Measurements from ENCODE around the gene NOXO1.
"Not testable (repeated sequence)": the region's sequence is repeated elsewhere in the genome, so short reads cannot be mapped to it uniquely, and the experiment has no call there.

NOXO1 gene, protein sequence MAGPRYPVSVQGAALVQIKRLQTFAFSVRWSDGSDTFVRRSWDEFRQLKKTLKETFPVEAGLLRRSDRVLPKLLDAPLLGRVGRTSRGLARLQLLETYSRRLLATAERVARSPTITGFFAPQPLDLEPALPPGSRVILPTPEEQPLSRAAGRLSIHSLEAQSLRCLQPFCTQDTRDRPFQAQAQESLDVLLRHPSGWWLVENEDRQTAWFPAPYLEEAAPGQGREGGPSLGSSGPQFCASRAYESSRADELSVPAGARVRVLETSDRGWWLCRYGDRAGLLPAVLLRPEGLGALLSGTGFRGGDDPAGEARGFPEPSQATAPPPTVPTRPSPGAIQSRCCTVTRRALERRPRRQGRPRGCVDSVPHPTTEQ

DNA sequence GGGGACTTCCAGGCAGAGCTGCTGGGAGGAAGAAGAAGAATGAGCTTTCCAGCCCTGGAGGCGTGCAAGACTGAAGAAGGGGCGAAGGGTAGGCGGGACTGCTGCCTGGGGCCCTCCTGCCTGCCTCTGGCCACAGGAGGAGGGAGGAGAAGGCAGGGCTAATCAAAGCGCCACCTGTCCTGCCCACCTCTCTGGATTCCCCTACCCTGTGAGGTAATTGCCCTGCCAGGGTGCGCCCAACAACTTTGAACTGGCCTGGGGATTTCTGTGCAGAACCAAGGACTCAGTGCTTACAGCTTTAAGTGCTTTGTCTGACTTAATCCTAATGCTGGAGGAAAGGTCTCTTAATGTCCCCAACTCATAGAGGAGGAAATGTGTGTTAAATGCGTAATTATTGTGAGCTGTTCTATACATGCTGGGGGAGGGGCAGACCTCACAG lies at the start of gene NOXO1:
NOXO1 (minus strand) TSS at position 72 of the 439 bp plus-strand sequence. CDS start 290 bp downstream, outside the sequence.
- DNase-seq = no peak

DNA sequence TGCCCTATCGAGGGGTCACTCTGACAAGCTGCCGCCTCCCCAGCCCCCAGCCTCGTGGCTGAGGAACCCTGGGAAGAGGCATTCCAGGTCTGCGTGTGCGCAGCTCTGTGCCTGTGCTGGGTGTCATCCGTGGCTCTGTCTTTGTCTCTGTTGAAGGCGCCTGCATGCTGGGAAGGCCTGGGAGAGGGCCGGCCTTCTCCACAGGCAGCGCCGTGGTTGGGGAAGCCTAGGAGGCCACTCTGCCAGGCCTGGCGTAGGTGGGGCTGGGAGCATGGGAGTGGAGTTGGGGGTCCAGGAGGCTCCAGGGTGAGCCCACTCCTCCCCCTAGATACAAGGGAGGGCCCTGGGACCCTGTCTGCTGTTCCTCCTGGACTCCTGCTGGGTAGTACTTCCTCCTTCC lies 48.8 kb upstream of the NOXO1 start:
- no peak for DNase-seq

DNA sequence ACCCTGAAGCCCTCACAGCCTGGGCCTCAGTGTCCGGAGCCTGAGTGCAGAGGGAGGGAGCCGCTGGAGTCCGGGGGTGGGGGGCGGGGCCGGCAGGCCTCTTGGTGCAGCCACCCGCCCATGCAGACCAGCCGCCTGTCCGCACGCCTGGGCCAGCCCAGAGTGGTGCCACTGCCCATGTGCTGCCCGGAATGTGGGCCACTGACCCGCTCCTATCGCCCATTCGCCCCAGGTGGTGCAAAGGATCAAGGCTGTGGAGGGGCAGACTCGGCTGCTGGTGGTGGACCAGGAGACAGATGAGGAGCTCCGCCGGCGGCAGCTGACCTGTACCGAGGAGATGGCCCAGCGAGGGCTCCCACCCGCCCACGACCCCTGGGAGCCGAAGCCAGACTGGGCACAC lies 48.1 kb upstream of the NOXO1 start:
- no peak for DNase-seq

DNA sequence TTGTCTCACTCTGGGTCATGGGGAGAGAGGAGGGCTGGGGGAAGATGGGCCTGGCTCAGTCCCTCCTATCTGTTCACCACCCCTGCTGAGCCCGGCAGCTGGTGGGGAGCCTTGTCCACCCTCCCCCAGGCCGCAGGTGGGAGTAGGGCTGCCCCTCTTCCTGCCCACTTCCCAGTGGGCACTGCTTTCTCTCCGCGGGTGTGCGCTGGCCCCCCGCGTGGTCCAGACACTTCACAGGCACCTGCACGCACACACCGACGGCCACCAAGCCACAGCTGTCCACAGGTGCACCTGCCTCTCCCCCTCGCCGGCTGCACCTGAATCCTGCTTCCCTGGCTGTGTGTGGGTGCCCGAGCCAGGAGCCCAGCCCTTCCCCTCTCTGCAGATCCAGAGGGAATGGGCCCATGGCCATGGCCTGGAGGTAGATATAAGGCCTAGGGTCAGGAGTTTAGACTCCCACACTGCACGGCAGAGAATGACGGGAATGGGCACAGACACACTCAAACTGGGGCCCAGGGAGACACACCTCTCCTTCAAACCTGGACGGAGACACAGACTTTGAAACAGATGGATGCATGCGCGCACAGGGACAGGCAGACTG lies 47.5 kb upstream of the NOXO1 start:
- DNase-seq = no peak

DNA sequence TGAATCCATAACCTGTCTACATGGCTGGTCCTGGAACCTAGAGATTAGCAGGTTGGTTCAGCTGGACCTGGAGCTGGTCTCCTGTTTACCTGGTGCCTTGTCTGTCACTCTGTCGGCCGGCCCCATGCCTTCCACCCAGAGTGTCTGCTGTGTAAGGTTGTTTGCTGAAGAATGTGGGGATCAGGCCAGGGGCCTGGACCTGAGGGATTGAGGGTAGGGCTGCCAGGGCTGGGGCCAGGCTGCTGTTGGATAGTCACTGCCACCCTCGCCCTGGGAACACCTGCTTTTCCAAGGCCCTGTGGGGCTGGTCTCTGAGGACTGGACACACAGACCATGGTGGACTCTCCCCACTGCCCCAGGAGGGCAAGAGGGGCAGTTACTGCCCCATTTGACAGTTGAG lies 46.9 kb upstream of the NOXO1 start:
- DNase-seq = no peak

DNA sequence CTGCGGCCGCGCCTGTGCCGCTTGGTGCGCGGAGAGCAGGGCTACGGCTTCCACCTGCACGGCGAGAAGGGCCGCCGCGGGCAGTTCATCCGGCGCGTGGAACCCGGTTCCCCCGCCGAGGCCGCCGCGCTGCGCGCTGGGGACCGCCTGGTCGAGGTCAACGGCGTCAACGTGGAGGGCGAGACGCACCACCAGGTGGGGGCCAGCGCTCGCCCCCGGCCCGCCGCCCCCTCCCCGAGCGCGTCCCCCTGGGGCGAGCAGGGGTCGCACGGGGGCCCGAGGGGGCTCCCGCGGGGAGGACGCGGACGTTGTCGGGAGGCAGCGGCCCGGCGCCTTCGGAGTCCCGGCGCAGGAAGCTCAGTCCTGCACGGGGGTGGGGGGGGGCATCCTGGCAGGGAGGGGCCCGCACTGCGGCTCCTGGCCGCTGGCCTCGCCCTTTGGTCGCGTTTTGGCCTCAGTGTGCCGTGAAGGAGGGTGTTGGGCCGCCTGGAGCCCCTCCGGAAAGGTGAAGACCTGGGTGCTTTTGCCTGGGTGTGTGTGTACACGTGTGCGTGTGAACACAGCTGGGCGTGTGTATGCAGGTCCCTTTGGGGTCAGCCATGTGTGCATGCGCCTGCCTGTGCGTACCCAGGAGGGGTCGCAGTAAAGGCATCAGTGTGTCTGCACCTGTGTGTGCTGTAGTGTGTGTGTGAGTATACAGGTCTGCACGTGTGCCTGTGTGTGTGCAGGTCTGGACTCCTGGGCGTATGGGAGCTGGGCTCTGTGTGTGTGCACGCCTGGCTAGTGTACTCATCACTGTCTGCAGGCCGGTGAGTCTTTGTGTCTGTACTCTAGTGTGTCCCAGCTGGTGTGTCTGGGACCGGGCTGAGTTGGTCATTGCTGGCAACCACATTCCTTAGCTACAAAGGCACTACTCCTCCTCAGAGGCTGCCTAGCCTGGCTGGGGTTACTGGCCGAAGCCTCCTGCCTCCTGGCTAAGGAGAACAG lies 46.0 kb upstream of the NOXO1 start:
- DNase-seq = no peak

DNA sequence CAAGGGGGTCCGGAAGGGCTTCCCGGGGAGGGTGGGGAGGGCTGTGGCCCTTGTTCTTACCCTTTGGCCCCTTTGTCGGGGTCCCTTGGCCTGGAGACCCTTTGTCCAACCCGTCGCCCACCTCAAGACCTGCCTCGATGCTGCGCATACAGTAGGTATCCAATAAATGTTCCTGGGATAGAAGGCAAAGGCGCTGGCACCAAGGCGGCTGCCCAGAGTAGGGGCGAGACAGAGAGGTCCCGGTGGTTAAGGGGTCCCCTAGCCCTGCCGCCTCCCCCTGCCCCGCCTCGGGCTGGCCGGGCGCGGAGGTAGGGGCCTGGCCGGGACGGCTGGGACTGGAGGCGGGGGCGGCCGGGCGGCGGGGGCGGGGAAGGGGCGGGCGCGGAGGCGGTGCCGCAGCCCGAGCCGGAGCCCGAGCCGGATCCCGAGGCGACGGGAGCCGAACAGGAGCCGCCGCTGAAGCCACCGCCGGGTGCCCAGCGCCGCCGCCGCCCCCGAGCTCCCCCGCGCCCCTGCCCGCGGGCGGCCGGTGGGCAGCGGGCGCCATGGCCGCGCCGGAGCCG lies 45.3 kb upstream of the NOXO1 start, which contains the start of gene NHERF2:
NHERF2 (plus strand) TSS at position 442 of the 563 bp plus-strand sequence; CDS start at position 546, 104 bp downstream.
- DNase-seq = no peak

DNA sequence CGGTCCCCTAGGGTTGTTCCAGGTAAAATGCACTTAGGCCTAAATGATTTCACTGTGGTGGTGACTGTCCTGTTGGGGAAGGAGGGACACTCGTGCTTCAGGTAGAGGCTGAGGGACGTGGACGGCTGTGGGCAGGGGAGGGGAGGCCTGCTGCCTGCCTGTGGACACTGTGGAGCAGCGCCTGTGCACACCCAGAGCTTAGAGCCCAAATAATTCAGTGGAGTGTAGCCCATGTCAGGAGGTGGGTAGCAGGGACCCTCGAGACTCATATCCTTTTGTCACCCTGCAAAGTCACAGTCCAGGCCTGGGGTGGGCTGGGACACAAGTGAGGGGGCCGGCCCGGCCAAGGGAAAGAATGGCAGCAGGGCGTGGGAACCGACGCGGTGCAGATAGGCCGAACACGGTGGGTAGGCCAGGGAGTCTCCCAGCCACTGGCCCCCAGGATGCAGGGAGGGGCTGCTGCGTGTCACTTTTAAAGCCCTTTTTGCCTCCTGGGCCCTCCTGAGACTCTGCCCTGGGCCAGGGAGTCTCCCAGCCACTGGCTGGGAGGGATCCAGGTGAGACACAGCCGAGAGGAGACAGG lies 44.7 kb upstream of the NOXO1 start:
- DNase-seq = no peak

DNA sequence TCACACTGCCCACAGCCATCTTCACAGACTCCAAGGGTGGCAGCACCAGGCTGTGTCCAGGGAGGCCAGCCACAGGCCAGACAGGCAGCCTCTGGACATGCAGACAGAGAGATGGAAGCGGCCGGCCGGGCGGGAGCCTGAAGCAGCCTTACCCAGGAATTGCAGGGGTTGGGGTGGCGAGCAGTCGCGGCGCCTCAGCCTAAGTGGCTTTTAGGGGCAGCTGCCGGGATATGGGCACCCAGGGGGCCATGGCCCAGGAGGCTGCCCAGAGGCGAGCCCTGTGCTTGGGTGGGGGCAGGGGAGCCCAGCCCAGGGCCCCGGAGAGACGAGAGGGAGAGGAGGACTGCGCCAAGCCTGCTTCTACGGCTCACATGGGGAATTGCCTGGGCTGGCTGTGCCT lies 44.0 kb upstream of the NOXO1 start:
- no peak for DNase-seq

DNA sequence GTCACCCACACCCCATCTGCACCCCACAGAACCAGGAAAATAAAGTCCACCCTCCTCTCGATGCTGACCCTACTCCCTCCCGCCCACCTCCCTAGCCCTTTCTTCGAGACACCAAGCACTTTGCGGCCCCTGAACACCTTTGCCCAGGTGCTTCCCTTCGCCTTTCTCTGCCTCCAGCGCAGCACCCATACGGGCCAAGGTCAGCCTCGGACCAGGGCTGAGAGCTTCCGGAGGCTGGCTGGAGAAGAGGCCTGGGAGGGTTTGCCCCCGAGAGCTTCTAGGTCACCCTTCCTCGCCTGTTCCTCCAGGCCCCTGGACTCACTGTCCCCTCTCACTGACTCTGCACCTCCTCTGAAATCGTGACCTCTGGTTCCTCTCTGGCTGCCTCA lies 42.8 kb upstream of the NOXO1 start:
- DNase-seq = no peak

DNA sequence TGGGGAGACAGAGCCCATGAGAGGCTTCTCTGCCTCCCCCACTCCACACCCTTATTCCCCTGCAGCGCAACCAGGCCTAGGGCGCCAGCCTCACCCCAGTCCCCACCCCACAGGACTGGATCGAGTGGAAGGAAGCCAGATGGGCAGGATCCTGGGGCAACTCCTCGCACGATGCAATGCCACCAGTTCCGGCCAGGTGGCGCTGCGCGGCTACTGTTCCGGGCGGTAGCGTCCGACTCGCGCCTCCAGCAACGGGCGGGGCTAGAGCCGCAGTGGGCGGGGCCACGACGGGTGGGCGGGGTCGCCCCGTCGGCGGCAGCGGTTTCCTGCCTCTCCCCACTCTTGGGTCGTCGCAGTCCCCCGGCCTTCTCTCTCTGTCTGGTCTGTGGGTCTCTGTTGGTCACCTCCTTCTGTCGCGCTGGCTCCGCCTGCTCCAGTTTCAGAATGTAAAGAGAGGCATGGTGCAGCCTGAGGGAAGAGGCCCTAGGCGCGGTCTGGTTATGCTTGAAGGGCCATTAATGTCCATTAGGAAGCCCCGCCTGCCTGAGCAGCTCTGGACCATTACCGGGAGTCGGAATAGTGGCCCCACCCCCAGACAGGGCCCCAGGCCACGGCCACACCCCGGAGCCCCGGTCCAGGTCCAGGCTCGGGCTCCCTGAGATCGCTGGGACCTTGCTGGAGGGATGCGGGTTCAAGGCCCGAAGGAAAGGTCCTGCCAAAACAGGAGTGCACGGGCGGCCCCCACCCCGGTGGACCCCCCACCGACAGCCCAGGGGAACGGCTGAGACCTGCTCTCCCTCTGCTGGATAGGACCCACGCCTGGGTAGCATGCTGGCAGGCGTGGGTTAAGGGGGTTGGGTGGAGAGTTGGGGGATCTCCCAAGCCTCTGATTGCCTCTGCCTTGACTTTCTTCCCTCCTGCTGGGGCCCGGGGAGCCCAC lies 42.1 kb upstream of the NOXO1 start:
- DNase-seq = peak; percentile 67

DNA sequence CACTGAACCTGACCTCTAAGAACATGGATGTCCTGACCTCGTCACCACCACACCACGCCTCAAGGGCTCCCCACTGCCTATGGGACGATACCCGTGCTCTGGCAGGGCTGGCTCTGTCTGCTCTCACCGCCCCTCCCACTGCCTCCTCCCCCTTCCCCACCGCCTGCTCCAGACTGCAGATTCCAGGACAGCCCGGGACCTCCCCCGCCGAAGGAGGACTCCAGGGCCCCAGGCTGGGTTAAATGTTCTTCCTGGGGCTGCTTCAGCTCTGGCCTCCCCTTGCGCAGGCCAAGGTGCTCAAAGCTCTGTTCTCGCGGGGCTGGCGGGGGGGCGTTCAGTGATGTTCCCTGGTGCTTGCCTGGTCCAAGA lies 41.4 kb upstream of the NOXO1 start:
- no peak for DNase-seq

DNA sequence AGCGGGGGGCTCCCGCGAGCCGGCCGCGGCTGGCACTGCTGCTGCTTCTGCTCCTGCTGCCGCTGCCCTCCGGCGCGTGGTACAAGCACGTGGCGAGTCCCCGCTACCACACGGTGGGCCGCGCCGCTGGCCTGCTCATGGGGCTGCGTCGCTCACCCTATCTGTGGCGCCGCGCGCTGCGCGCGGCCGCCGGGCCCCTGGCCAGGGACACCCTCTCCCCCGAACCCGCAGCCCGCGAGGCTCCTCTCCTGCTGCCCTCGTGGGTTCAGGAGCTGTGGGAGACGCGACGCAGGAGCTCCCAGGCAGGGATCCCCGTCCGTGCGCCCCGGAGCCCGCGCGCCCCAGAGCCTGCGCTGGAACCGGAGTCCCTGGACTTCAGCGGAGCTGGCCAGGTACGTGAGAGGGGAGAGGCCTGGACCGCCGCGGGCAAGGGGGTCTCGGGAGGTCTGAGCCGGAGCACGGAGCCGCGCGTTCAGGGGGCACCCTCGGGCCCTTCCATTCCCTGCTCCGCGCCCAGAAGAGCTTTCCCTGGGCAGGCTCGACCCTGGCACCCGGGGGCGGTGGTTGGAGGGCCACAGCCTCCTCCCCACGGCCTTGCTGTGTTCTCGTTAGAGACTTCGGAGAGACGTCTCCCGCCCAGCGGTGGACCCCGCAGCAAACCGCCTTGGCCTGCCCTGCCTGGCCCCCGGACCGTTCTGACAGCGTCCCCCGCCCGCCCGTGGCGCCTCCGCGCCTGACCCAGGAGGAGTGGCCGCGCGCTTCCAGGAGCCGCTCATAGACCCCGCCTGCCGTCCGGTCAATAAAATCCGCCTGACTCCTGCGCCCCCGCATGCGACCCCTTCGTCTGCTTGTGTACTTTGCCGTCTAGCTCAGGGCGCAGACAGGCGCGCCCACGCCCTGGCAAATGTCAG lies 38.9 kb upstream of the NOXO1 start:
- DNase-seq = no peak

DNA sequence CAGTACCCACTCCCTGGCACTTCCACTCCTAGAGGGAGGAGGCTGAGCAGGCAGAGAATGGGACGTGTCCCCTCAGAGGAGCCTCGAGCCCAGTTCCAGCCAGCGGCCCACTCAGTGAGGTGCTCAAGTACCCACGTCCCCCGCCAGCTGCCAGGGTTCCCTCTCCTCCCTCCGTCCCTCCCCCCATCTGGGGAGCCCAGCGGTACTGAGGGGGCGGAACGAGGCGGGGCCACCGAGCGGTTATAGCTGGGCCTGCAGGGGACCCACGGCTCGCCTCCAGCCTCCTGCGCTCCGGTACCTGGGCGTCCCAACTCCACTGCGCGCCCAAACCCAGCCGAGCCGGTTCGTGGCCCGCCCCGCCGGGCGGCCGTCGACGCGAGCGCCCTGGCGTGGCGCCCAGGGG lies 38.2 kb upstream of the NOXO1 start, which contains the start of gene NPW:
NPW (plus strand) TSS at position 268 of the 403 bp plus-strand sequence.
- no peak for DNase-seq

DNA sequence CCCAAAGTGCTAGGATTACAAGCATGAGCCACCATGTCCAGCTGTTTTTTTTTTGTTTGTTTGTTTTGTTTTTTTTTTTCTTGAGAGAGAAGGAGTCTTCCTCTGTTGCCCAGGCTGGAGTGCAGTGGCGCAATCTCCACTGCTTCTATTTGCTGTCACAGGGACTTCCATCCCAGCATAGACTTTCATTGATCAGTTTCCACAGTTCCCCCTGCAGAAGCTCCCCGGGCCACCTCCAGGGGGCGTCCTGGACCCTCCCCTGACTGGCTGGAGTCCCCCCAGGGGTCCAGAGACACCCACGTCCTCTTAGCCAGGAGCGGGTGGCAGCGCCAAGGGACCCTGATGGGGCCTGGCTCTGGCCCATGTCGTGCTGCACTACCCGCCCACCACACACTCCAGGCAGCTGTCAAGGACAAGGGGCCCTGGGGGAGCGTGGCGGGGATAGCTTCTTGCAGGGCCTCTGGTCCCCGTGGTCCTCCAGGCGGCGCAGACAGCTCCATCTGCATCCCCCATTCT lies 35.2 kb upstream of the NOXO1 start:
- no peak for DNase-seq

DNA sequence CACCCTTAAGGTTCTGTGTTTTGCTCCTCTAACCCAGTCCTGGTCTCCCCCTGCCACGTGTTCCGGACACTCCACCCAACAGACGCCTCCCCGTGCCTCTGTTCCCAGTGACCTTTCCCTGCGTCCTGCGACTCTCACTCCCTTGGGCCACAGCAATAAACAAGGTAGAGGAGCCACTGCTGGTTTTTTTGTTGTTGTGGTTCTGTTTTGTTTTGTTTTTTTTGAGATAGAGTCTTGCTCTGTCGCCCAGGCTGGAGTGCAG lies 34.6 kb upstream of the NOXO1 start:
- no peak for DNase-seq

DNA sequence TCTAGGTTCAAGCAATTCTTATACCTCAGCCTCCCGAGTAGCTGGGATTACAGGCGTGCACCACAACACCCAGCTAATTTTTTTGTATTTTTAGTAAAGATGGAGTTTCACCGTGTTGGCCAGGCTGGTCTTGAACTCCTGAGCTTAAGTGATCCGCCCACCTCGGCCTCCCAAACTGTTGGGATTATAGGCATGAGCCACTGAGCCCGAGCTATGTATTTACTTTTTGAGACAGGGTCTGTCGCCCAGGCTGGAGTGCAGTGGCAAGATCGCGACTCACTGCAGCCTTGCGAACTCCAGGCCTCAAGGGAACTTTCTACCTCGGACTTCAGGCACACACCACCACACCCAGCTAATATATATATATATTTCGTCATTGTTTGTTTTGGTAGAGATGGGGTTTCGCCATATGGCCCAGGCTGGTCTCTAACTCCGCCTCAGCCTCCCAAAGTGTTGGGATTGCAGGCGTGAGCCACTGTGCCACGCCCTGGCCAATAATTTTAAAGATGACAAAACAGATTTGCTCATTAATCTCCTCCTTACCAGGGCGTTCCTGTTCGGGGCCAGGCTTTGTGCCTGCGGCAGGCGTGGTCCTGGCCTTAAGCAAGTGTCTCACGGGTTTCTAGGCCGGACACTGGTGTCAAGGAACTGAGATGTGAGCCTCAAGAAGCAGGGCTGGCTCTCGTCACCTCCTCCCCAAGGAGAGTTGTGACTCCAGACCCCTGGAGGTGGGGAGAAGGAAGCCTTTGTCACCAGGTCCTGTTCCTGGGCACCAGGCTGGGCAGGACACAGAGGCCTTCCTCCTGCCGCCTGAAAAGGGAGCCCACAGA lies 34.1 kb upstream of the NOXO1 start:
- no peak for DNase-seq

DNA sequence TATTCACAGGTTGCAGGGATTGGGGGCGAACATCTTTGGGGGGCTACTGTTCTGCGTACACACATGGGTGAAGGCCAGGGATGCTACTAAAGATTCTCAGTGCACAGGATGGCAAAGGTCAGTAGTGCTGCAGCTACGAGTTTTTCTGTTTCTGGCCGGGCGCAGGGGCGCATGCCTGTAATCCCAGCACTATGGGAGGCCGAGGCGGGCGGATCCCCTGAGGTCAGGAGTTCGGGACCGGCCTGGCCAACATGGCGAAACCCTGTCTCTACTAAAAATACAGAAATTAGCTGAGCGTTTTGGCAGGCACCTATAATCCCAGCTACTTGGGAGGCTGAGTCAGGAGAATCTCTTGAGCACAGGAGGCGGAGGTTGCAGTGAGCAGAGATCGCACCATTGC lies 32.3 kb upstream of the NOXO1 start:
- no peak for DNase-seq

DNA sequence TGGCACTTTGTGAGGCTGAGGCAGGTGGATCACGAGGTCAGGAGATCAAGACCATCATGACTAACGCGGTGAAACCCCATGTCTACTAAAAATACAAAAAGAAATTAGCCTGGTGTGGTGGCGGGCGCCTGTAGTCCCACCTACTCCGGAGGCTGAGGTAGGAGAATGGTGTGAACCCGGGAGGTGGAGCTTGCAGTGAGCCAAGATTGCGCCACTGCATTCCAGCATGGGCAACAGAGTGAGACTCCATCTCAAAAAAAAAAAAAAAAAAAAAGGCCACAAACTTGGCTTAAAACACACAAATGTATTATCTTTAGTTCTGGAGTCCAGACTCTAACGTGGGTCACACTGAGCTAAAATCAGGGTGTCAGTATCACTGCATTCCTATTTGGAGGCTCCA lies 30.5 kb upstream of the NOXO1 start:
- not testable (repeated sequence) for DNase-seq

Measured in DMS153 (cell line).